Activated T-cell treated with anti-CD3 and anti-CD28 coated beads, Interleukin-2, amount 50 U/mL, for 48 hours (primary cell): Measurements from ENCODE around the gene KIRREL3.
A peak's percentile ranks its signal among the peaks of the same experiment; 100 is the strongest.

ENCODE experiments used
- DNase-seq, 2 experiments: peaks; one replicate each; pipeline ENCODE4 v3.0.0-alpha.2; 2020

KIRREL3 gene

DNA sequence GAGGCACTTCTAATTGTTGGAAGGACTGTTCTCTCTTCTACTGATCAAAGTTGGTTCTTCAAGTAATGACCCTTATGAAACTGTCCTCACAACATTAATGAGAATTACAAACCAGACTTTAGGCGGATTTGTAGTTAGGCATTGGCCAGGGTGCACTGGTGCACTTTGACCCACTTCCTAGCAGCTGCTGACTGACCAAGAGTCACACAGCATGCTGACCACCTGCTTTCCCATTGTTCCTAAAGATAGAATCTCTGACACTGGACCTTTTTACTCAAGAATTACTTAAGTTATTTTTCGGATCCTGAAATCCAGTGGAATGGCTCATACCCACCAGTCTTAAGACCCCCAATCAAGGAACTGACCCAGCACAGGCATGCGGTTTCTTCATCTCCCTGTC, 381.1 kb downstream of the KIRREL3 start:
- no peak for DNase-seq

GRCh38 chr11:126615845-126616244, 384.7 kb downstream of the KIRREL3 start:
- DNase-seq: no peak

- no peak for DNase-seq
These were observed 387.3 kb downstream of the KIRREL3 start for GRCh38 chr11:126613272-126613671.

DNA sequence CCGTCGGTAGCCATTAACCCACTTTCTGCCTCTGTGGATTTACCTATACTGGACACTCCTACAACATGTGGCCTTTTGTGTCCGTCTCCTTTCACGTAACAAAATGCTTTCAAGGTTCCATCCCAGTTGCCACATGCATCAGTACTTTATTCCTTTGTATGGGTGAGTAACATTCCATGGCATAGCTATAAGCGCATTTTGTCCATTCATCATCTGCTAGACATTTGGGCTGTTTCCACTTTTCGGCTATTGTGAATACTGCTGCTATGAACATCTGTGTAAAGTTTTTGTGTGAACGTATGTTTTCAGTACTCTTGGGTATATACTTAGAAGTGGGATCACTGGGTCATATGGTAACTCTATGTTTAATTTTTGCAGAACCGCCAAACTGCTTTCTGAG, 387.9 kb downstream of the KIRREL3 start:
- no peak for DNase-seq

DNA sequence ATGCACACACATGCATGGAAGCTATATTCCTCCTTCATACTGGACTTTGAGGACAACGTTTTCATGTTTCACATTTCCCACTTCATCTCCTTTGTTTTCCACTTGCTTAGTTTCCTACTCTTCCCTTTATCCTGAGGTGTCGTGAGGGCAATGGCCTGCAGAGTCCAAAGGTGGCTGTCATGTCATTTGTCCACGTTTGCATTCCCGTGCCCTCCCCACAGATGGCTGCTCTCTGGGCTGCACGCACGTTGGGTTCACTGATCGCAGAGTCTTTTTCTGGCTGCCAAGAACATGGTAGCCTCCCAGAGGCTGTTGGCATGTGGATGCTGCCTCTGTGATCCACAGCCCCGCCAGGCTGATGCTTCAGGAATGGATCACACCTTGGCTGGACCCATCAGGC, 389.1 kb downstream of the KIRREL3 start:
- no peak for DNase-seq

- DNase-seq: no peak
These were observed 391.9 kb downstream of the KIRREL3 start for GRCh38 chr11:126608658-126609057.

DNA sequence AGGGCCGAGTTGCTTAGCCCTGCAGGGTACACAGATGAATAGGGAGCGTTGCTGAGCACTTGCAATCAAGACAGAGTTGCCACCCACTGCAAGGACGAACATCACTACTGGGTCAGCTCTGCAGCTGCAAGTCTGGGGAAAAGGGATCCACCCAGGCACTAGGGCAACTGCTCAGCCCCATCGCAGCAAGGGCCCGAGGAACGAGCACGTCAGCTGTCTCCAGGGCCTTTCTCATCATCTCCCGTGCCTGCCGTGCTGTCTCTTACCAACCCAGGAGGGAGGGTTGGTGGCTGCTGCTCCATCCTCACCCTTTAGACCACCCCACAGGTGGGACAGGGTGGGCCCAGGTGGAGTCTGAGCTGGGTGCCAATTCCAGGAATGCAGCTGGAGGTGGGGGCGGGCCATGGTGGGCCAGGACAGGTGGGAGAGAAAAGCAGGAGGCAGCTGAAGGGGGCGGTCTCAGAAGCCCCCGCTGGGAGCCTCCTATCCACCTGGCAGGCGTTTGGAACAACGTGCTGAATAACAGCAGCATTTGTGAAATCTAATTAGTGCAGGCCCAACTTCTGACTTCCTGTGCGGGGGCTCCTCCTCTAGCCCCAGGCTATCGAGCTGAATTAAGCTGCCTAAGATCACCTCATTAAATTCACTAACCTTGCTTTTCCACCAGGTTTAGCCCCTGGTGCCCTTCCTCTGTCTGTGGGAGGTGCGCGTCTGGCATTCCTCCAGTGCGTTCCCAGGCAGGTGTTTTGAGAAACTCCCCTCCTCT, 392.6 kb downstream of the KIRREL3 start:
- DNase-seq: no peak

DNA sequence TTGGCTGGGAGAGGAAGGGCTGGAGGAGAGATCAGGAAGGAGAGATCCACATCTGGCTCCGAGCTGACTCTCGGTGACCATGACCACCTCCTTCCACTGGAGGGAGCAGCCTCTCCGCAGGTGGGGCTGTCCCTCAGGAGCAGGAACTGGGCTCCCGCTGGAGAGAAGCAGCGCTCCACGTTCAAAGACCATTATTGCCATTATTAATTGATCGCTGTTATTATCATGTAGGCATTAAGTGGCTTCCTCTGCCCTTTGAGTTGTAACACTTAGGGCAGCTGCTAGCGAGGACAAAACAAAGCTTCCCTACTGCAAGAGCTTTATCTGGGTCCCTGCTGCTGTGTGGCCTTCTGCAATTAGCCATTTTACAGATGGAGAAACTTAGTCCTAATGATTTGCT, 393.2 kb downstream of the KIRREL3 start:
- peak; percentile 18 to 29 for DNase-seq

- no peak for DNase-seq
These were observed 394.1 kb downstream of the KIRREL3 start for GRCh38 chr11:126606484-126606883.

DNA sequence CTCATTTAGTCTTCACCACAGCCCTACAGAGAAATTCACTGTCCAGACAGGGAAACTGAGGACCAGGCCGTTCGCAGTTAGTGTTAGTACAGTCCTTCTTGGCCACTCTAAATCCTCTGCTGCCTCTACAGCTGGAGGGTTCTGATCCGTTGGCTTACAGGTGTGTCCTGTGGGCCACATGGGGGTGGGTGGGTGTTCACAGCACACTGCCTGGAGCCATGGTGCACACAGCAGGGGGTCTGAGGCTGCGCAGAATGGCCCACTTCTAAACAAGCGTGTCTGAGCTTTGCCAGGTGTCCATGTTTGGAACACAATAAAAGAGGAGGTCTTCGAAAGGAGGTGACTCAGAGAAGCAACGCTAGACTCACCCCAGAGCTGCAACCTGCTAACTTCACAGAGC, 396.1 kb downstream of the KIRREL3 start:
- no peak for DNase-seq

DNA sequence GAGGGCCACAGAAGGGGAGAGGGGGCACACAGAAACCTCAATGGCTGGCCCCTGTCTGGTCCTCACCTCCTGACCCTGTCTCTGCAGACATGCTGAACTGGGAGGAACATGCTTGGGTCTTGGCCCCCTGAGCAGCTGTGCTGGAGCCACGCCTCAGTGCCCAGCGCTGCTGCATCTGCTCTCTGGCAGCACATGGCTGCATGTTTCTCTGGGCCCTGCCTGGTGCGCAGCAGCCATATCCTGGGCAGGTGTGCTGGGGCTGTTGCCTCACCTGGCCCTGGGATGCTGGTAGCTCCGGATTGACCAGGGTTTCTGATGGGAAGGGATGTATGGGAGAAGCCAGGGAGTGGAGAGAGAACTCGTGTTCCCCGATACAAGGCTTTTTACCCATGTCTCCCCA, 397.1 kb downstream of the KIRREL3 start:
- no peak for DNase-seq

- no peak for DNase-seq
These were observed 397.6 kb downstream of the KIRREL3 start for GRCh38 chr11:126602993-126603392.

GRCh38 chr11:126602349-126602940, 398.1 kb downstream of the KIRREL3 start:
- DNase-seq: no peak

- no peak for DNase-seq
These were observed 398.9 kb downstream of the KIRREL3 start for GRCh38 chr11:126601550-126602215.

- no peak for DNase-seq
These were observed 399.4 kb downstream of the KIRREL3 start for GRCh38 chr11:126601136-126601535.

DNA sequence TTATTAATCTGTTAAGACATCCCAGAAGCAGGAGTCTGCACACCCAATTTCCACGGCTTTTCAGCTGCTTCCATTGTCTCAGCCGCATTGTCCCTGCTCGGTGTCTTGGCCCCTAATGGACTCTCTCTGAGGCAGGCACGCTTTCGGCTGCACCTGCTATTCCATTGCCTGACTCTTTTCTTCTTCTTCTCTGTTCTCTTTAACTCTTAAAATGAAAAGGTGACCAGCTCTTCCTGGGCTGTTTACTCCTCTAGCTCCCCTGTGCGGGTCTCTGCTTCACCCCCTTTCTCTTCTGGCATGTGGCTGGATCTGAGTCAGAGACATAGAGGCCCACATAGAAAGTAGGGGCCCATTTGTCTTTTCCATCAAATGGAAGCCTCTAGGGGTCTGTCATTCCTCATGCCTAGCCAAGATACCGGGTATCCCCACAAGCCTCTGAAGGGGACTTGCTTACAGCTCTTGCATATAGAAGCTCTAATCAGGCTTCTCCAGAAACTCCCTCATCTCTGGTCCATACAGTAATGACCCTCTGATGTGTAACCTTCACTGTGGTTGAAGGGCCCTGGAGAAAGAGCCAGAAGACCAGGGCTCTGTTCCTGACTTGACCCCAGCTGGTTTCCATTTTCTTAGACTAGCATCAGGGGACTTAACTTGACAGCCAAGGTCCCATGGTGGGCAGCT, 401.2 kb downstream of the KIRREL3 start:
- no peak for DNase-seq

DNA sequence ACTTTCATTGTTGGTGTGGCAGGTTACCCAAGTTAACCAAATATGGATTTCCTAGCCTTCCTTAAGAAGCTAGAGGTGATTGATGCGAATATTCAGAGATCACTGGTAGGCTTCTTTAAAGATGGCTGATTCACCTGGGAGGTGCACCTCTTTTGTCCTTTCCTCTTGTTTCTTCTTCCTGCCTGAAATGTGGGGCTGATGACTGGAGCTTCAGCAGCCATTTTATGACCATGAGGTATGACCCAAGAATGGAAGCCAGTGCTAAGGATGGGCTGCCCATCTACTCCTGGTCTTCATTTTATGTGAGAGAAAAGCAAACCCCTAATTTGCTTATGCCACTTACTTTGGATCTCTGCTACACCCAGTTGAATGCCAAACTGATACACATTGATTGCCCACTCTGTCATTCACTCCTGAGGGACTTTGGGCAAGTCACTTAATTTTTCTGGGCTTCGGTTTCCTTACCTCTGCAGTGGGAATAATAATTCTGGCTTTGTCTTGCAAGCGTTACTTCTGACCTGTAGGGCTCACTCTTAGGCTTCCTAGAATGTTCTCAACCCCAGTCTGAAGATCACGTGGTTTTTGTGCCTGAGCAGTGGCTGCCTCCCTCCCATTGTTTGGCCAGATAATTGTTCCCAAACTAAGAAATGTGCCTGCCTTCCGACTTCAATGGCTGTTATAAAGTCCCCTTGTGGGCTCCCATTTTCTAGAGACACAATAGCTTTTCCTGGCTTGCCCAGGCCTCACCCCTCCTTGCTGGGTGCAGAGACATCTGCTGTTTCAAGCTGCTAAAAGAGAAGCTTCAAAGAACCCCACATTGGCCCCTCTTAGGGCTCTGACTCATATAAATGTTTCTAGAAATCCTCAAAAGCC, 402.0 kb downstream of the KIRREL3 start:
- no peak for DNase-seq

DNA sequence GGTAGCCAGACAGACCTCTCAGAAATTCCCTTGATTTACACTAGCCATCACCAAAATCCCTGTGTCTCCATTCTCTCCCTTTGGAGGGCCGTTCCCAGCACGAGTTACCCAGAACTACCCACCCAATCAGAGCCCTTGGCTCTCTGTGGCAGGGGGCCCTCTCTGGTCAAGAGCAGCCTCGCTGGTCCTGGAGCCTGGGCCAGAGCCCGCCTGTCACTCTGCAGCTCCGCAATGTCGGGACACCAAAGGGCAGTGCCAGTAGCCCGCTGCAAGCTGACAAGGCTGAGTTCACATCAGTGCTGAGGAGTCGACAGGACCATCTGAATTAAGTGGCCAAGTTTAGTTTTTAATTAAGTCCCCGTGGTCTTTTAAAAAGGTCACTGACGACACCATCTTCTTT, 403.5 kb downstream of the KIRREL3 start:
- no peak for DNase-seq

DNA sequence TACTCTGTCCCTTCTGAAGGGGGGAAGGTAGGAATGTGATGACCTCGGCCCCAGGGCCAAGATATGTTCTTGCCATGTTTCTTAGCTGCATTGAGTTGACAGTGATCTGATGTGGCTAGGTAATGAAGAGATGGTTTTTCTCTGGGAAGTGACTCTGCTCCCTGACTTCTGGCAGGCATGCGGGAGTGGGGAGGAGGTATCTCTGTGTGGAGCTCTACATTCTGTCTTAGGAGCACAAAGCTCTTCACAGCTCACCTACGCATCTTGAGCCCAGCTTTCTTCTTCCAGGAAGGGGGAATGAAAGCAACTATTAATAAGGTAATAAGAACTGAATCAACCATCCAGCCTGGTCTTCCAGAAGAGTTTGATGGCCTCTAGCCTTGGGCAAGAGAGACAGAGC, 404.1 kb downstream of the KIRREL3 start:
- no peak for DNase-seq

GRCh38 chr11:126595560-126595959, 405.0 kb downstream of the KIRREL3 start:
- no peak for DNase-seq

GRCh38 chr11:126594921-126595367, 405.6 kb downstream of the KIRREL3 start:
- DNase-seq: no peak
